NCI-H1417 treated with DMSO at 0.1 percent for 48 hours (cell line): ENCODE results near the gene CFAP410.
"Not testable (repeated sequence)": the region's sequence is repeated elsewhere in the genome, so short reads cannot be mapped to it uniquely, and the experiment has no call there.

Experiments used
- DNase-seq: peaks from one replicate; lab custom pipeline; 2025; lab: John Stamatoyannopoulos, UW

The CFAP410 gene

DNA sequence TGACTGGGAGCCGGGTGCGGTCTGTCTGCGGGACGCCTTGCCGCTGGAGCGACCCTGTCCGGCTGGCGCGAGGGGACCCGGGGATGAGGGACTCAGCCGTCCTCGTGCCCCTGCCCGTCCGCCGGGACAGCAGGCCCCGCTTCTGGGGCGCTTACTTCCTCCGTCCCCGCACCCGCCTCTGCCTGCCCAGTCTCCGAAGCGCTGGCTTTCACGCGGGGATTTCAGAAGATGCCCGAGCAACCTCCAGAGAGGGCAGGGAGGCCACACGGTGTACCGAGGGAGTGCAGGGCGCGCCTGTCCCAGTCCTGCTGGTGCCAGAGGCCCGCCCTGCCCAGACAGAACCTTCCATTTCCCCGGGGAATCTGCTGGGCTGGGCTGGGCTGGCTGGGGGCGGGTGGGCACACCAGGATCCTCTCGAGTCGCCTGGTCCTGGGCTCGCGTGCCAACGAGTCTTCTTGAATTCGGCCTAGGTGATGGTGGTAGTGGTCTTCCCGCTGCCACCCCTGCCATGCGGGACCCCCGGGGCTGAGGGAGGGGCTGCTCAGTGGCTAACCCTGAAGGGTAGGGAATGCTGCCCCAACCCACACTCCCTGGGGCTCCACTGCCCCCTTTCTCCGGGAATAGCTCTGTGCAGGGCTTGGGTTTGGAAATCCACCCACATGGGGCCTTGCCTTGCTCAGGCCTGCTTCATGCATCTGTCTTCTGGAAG is 11.7 kb upstream of the CFAP410 start:
- no peak for DNase-seq

GRCh38 chr21:44349847-44350772 is 10.9 kb upstream of the CFAP410 start:
- DNase-seq: no peak

- DNase-seq: no peak
These were observed 10.2 kb upstream of the CFAP410 start for GRCh38 chr21:44349416-44349846.

- DNase-seq: no peak
These were observed 9.7 kb upstream of the CFAP410 start for GRCh38 chr21:44348861-44349260.

DNA sequence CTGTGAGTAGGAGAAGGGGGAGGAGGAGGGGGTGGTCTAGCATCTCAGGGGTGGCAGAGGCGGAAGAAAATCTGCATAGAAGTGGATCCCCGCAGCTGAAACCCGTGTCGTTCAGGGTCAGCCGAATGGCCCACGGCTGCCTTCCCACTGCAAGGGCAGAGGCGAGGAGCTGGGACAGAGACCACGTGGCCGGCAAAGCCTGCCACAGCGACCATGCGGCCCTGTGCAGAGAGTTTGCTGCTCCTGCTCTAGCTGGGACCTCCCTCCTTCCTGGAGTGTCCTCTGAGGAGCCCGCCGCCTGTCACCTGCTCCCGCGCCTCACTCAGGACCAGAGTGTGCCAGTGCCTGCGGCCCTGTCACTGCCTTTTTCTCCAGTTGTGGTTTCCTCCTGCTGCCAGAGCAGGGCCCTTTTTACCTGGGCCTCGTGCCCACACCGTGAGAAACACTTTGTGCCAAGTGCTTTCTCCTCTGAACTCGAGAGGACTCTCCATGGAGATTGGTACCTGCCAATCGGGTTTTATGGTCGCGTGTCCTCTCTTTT is 8.8 kb upstream of the CFAP410 start:
- no peak for DNase-seq

GRCh38 chr21:44345495-44345894 is 6.3 kb upstream of the CFAP410 start:
- no peak for DNase-seq

- DNase-seq: no peak
These were observed 5.5 kb upstream of the CFAP410 start for GRCh38 chr21:44344541-44345183.

DNA sequence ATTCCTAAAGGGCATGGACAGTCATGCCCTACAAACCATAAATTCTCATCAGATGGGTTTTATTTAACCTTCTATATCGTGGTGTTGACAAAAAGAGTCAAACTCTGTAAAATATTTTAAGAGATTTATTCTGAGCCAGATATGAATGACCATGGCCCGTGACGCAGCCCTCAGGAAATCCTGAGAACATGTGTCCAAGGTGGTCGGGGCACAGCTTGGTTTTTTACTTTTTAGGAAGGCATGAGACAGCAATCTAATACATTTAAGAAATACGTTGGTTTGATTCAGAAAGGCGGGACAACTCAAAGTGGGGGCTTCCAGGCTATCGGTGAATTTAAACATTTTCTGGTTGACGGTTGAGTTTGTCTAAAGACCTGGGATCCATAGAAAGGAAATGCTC is 3.8 kb upstream of the CFAP410 start:
- not testable (repeated sequence) for DNase-seq

DNA sequence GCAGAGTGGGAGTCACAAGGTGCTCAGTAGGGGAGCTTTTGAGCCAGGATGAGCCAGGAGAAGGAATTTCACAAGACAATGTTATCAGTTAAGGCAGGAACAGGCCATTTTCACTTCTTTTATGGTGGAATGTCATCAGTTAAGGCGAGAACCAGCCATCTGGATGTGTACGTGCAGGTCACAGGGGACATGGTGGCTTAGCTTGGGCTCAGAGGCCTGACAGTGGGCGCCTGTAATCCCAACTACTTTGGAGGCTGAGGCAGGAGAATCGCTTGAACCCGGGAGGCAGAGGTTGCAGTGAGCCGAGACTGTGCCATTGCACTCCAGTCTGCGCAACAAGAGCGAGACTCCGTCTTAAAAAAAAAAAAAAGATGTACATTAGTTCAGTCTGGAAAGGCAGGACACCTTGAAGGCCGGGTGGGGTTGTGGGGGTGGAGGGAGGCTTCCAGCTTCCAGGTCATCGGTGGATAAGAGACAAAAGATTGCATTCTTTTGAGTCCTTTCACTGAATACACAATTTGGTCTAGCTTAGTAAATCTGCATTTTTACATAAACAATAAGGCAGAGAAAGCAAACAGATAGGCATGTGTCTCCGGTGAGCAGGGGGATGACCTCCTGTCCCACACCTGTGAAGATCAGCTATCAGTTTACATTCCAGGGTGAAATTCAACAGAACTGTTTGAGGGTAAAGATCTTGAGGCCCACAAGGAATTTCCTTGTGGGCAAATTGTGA is 2.7 kb upstream of the CFAP410 start:
- DNase-seq: not testable (repeated sequence)

- DNase-seq: peak; percentile 41
These were observed 972 bp downstream of the CFAP410 start for GRCh38 chr21:44337941-44338895.

DNA sequence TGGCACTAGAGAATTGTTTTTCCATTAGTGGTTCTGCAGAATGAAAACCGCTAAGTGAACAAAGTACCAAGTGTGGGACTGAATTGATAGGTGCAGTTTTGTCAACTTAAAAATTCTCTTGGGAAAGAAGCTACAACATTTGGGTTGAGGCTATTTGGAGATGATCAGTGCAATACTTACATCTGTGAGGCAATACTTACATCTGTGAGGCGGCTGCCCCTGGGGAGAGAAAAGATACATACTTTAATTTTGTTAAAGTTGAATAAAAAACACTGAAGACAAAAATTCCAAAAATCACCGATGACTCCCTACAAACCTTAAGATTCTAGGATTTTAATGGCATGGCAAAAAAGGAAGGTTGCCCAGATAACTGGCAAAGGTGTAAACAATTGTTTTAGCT is 1.7 kb downstream of the CFAP410 start:
- DNase-seq: no peak

DNA sequence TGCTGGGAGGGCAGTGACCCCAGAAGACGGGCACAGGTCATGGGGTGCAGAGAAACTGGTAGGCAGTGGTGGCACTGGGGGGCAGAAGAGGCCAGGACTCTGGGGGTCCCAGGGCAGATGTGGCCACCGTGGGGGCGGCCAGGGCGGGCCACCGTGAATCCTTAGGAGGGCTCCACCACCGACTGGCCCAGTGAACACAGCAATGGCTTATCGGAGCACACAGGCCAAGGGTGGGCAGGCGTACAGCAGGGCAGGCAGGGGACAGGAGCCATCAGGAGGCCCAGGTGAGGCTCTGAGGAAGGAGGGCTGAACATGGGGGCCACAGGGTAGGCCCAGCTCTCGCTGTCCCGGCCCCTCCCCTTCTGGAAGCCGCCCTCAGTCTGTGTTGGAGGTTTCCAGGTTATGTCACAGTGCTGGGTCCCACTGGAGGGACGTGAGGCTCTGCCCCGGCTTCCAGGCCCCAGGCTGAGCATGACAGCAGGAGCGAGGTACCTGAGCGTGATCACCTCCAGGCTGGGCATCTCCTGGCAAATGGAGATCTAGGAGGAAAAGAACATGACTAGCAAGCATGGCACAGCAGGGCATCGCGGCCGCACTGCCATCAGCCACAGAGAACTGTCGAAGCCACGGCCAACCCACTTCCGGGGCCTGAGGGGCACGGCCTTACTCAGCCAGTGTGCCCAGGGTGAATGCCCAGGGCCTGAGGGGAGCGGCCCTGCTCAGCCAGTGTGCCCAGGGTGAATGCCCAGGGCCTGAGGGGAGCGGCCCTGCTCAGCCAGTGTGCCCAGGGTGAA is 3.7 kb downstream of the CFAP410 start:
- no peak for DNase-seq

DNA sequence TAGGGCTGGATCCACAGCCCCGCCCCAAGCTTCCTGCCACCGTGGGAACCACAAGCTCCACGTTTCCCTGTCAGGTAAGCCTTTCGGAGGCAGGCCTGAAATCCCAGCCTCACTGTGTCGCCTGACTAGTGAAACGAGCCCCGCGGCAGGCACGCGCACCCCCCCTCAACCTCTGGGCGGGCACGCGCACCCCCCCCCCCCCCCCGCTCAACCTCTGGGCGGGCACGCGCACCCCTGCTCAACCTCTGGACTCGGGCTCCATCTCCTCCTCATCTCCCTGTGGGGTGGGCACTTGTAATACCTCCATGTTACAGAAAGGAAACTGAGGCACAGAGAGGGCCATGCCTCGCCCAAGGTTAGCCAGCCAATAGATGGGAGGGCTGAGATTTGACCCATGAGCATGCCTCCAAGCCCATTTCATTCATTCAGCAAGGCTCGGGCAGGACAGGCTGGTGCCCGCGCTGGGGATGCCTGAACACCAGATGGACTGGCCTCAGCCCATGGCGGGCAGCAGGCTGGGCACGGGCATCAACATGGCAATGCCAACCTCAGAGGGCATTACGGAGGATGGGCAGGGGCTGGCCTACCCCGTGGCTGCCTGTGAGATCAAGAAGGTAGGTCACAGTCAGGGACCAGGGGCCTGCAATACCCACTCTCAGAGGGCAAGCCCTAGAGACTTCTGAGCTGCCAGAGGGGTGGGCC is 4.7 kb downstream of the CFAP410 start:
- DNase-seq: no peak

- DNase-seq: no peak
These were observed 5.5 kb downstream of the CFAP410 start for GRCh38 chr21:44333509-44334328.

DNA sequence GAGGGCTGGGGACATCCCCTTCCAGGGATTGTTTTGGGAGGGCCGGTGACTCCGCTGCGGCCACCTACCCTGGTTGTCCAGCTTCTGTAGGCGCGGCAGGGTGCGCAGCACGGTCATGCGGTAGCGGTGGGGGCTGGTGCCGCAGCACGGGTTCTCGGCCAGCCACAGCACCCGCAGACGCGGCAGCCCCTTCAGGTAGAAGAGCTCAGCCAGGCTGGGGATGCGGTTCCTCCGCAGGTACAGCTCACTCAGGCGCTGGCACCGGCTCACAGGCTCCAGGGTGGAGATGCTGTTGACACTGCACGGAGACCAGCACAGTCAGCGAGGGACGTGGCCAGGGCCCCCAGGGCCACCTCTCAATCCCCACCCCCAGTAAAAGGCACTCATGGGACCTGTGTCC is 6.2 kb downstream of the CFAP410 start:
- no peak for DNase-seq

DNA sequence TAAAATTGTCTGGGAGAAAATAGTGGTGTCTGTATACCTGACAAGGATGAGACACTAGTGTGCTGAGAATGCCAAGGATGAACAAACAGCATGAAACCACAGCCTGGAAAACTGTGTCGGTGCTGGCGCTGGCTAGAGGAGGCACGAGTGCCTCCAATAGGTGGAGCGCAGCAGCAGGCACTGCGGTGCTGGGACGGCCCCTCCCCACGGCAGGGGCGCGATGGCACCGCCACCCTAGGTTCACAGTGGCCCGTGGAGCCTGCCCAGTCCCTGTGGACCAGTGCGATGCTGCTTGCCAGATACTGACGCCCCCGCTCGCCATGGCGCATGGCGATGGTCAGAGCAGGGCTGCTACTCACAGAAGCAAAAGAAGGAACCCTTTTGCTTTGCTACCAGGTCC is 6.8 kb downstream of the CFAP410 start:
- DNase-seq: no peak

DNA sequence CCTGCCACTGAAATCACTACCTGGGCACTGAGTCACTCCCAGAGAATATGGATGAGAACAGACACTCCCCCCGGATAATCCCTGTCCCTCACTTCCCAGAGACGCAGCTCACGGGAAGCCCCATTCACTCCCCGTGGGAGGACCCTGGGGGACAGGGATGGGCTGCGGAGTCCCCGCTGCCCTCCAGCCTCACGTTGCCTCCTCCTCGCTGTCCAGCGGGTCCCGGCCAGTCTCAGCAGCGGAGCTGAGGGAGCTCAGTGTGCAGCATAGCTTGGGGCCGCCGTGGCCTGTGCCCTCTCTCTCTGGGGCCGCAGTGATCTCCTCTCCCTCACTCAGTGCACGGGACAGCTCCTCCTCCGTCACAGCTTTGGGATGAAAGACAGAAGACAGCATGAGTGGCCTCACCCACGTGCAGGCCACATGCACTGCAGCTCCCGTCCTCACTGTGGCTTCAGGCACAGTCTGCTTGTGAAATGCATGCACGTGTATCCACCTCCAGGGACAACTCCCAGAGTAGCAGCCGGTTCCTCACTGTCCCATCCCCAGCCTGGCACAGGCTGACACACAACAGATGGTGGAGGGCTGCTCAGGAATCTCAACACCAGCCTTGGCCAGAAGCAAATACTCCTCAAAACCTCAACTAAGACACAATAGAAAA is 7.4 kb downstream of the CFAP410 start:
- DNase-seq: no peak

- DNase-seq: no peak
These were observed 8.0 kb downstream of the CFAP410 start for GRCh38 chr21:44331209-44331608.
